ENCODE results near the gene LRRC25. TPM values are rescaled to one million over a fixed set of nuclear protein-coding genes. Genes with fewer than 3 reads are reported as not detected.

LRRC25 gene
- total RNA-seq, 3 donors from 2014 or later: 3.9 to 27.2 (median 7.2) TPM

- no peaks in the 10 kb centered on the region for H3K27me3 ChIP-seq
- peak overlapping the region in 1 of 3 donors; percentile 19 for H3K4me3 ChIP-seq
- H3K36me3 ChIP-seq: no peaks in the 10 kb centered on the region
- peaks cover 0 to 14% of the 10 kb centered on the region in 2 donors for H3K4me1 ChIP-seq
- peak overlapping the region; percentile 40 to 82 for H3K27ac ChIP-seq
- DNase-seq (ENCODE audit: low spot score in 2 of 2): no peak
- TF ChIP-seq POLR2A (IDR thresholded peaks at IDR 0.05) (no peak), POLR2AphosphoS5 (IDR thresholded peaks at IDR 0.05) (no peak), CTCF (IDR thresholded peaks at IDR 0.05) (no peak)
- intact Hi-C loops (cut with DNase I; ENCODE audit: low total_unique reads): no loop called here
- H3K9me3 ChIP-seq: no peaks in the 10 kb centered on the region
Measured at GRCh38 chr19:18425515-18426415, 28.3 kb upstream of the LRRC25 start.

GRCh38 chr19:18424890-18425514 lies 27.6 kb upstream of the LRRC25 start:
- H3K27me3 ChIP-seq: no peaks in the 10 kb centered on the region
- DNase-seq (ENCODE audit: low spot score in 2 of 2): no peak
- H3K27ac ChIP-seq: peak overlapping the region; percentile 33 to 82
- intact Hi-C loops (cut with DNase I; ENCODE audit: low total_unique reads): no loop called here
- no peaks in the 10 kb centered on the region for H3K9me3 ChIP-seq
- peaks cover 0 to 16% of the 10 kb centered on the region in 2 donors for H3K4me1 ChIP-seq
- H3K4me3 ChIP-seq: no peak overlapping the region
- H3K36me3 ChIP-seq: no peaks in the 10 kb centered on the region
- TF ChIP-seq POLR2A (IDR thresholded peaks at IDR 0.05): no peak
- no peak for TF ChIP-seq POLR2AphosphoS5 (IDR thresholded peaks at IDR 0.05)
- TF ChIP-seq CTCF (IDR thresholded peaks at IDR 0.05): no peak

GRCh38 chr19:18424122-18424889 lies 26.9 kb upstream of the LRRC25 start:
- TF ChIP-seq CTCF (IDR thresholded peaks at IDR 0.05) (no peak), POLR2AphosphoS5 (IDR thresholded peaks at IDR 0.05) (no peak), POLR2A (IDR thresholded peaks at IDR 0.05) (no peak)
- H3K4me1 ChIP-seq: peaks cover 0 to 13% of the 10 kb centered on the region in 2 donors
- peak overlapping the region in 1 of 2 donors; percentile 82 for H3K27ac ChIP-seq
- intact Hi-C loops (cut with DNase I; ENCODE audit: low total_unique reads): no loop called here
- H3K27me3 ChIP-seq: no peaks in the 10 kb centered on the region
- no peaks in the 10 kb centered on the region for H3K9me3 ChIP-seq
- H3K4me3 ChIP-seq: no peak overlapping the region
- no peaks in the 10 kb centered on the region for H3K36me3 ChIP-seq
- no peak for DNase-seq (ENCODE audit: low spot score in 2 of 2)

GRCh38 chr19:18423258-18424020 lies 26.0 kb upstream of the LRRC25 start:
- Histone ChIP-seq H3K36me3 (no peaks in the 10 kb centered on the region), H3K4me1 (peaks cover 5 to 18% of the 10 kb centered on the region in 2 donors), H3K4me3 (no peak overlapping the region), H3K27ac (peak overlapping the region in 1 of 2 donors; percentile 82), H3K27me3 (no peaks in the 10 kb centered on the region), H3K9me3 (no peaks in the 10 kb centered on the region)
- DNase-seq (ENCODE audit: low spot score in 2 of 2): no peak
- intact Hi-C loops (cut with DNase I; ENCODE audit: low total_unique reads): no loop called here
- TF ChIP-seq POLR2A (IDR thresholded peaks at IDR 0.05): no peak
- no peak for TF ChIP-seq CTCF (IDR thresholded peaks at IDR 0.05)
- no peak for TF ChIP-seq POLR2AphosphoS5 (IDR thresholded peaks at IDR 0.05)

Measured in breast epithelium (tissue), 4 donors.